M059J (cell line): ENCODE results near the gene POLN. TPM values are rescaled to one million over a fixed set of nuclear protein-coding genes. Genes with fewer than 3 reads are reported as not detected.
"Not testable (repeated sequence)": the region's sequence is repeated elsewhere in the genome, so short reads cannot be mapped to it uniquely, and the experiment has no call there.

Source experiments
- DNase-seq: peaks from one replicate; pipeline ENCODE4 v3.0.0-alpha.2; 2012; ENCODE audit warnings: low read depth
- total RNA-seq: library from RNA; depleted of rRNA; stranded (reverse); fragments of >200 nt; shearing (Covaris generic); gene quantifications from 2 replicates; pipeline ENCODE4 v1.2.3, GENCODE V29; 2014

The POLN gene
- total RNA-seq, 1 experiment from 2014 or later: 0.44 TPM

GRCh38 chr4:2220016-2220630 is 21.8 kb downstream of the POLN start:
- DNase-seq: peak; percentile 69

GRCh38 chr4:2219233-2219760 is 22.6 kb downstream of the POLN start:
- DNase-seq: no peak

- no peak for DNase-seq
Observed at GRCh38 chr4:2218436-2218835, 23.5 kb downstream of the POLN start.

- DNase-seq: peak; percentile 76
Observed at GRCh38 chr4:2217726-2218125, 24.2 kb downstream of the POLN start.

GRCh38 chr4:2212831-2213230 is 29.1 kb downstream of the POLN start:
- no peak for DNase-seq

GRCh38 chr4:2202789-2203188 is 39.1 kb downstream of the POLN start:
- DNase-seq: not testable (repeated sequence)

- DNase-seq: no peak
Observed at GRCh38 chr4:2194496-2194895, 47.4 kb downstream of the POLN start.

GRCh38 chr4:2193326-2193725 is 48.6 kb downstream of the POLN start:
- DNase-seq: no peak

- no peak for DNase-seq
Observed at GRCh38 chr4:2186865-2187172, 55.1 kb downstream of the POLN start.

GRCh38 chr4:2186133-2186864 is 55.6 kb downstream of the POLN start:
- peak; percentile 53 for DNase-seq

- no peak for DNase-seq
Observed at GRCh38 chr4:2183394-2183793, 58.5 kb downstream of the POLN start.

GRCh38 chr4:2182994-2183393 is 58.9 kb downstream of the POLN start:
- DNase-seq: no peak

- DNase-seq: no peak
Observed at GRCh38 chr4:2180410-2180809, 61.5 kb downstream of the POLN start.

- DNase-seq: no peak
Observed at GRCh38 chr4:2179717-2180116, 62.2 kb downstream of the POLN start.

- DNase-seq: no peak
Observed at GRCh38 chr4:2178986-2179385, 62.9 kb downstream of the POLN start.

- peak; percentile 20 for DNase-seq
Observed at GRCh38 chr4:2177443-2178093, 64.4 kb downstream of the POLN start.

- no peak for DNase-seq
Observed at GRCh38 chr4:2175990-2176698, 65.8 kb downstream of the POLN start.

- DNase-seq: no peak
Observed at GRCh38 chr4:2174061-2174460, 67.9 kb downstream of the POLN start.

- DNase-seq: no peak
Observed at GRCh38 chr4:2172627-2173231, 69.2 kb downstream of the POLN start.

- no peak for DNase-seq
Observed at GRCh38 chr4:2172161-2172560, 69.8 kb downstream of the POLN start.

- DNase-seq: peak; percentile 23
Observed at GRCh38 chr4:2168469-2169319, 73.2 kb downstream of the POLN start.
